MM.1S (cell line): ENCODE data around the gene BCL7B.
"Not testable (repeated sequence)": the region's sequence is repeated elsewhere in the genome, so short reads cannot be mapped to it uniquely, and the experiment has no call there.

Experiments
- DNase-seq: peaks from one replicate; pipeline ENCODE4 v3.0.0-alpha.2; 2015
- H2AFZ ChIP-seq: fragments of 300-600 bp; sonication (generic); 2 replicates; pipeline ENCODE4 v1.6.0; 2016; ENCODE audit warnings: antibody characterized with exemption, low read length
- H3F3A ChIP-seq: fragments of 300-600 bp; sonication (generic); 2 replicates; pipeline ENCODE4 v1.6.1; 2016; ENCODE audit warnings: mild to moderate bottlenecking, antibody characterized with exemption, low read length, moderate library complexity, mixed read lengths; ENCODE audit not compliant: insufficient read depth
- H3K27ac ChIP-seq: fragments of 300-600 bp; sonication (generic); 2 replicates; pipeline ENCODE4 v1.5.1; 2016; ENCODE audit warnings: mild to moderate bottlenecking, low read length
- H3K27me3 ChIP-seq: fragments of 300-600 bp; sonication (generic); replicated peaks from 2 replicates; pipeline ENCODE4 v1.6.0; 2016; ENCODE audit warnings: low read length; ENCODE audit not compliant: insufficient read depth
- H3K36me3 ChIP-seq: fragments of 300-600 bp; sonication (generic); replicated peaks from 2 replicates; pipeline ENCODE4 v1.6.1; 2016; ENCODE audit warnings: mild to moderate bottlenecking, low read length, mixed read lengths; ENCODE audit not compliant: insufficient read depth
- H3K4me1 ChIP-seq: fragments of 300-600 bp; sonication (generic); 2 replicates; pipeline ENCODE4 v1.6.1; 2016; ENCODE audit warnings: low read length, mixed read lengths
- H3K4me2 ChIP-seq: fragments of 300-600 bp; sonication (generic); 2 replicates; pipeline ENCODE4 v1.6.0; 2016; ENCODE audit warnings: low read depth, low read length
- H3K4me3 ChIP-seq: fragments of 300-600 bp; sonication (generic); 2 replicates; pipeline ENCODE4 v1.5.1; 2016; ENCODE audit warnings: low read length, mixed read lengths
- H3K79me2 ChIP-seq: fragments of 300-600 bp; sonication (generic); 2 replicates; pipeline ENCODE4 v1.6.1; 2016; ENCODE audit warnings: mixed run types, low read length, mixed read lengths
- H3K9ac ChIP-seq: fragments of 300-600 bp; sonication (generic); 2 replicates; pipeline ENCODE4 v1.6.1; 2016; ENCODE audit warnings: low read length, mixed read lengths
- H3K9me2 ChIP-seq: fragments of 300-600 bp; sonication (generic); replicated peaks from 2 replicates; pipeline ENCODE4 v1.6.1; 2016; ENCODE audit warnings: mild to moderate bottlenecking, low read length, mixed read lengths; ENCODE audit not compliant: insufficient read depth
- H3K9me3 ChIP-seq: fragments of 300-600 bp; sonication (generic); replicated peaks from 2 replicates; pipeline ENCODE4 v1.6.1; 2016; ENCODE audit warnings: mild to moderate bottlenecking, low read length, mixed read lengths; ENCODE audit not compliant: insufficient read depth
- H4K20me1 ChIP-seq: fragments of 300-600 bp; sonication (generic); 2 replicates; pipeline ENCODE4 v1.6.1; 2016; ENCODE audit warnings: mild to moderate bottlenecking, low read length, moderate library complexity, mixed read lengths; ENCODE audit not compliant: insufficient read depth
- EZH2 ChIP-seq: fragments of 300-600 bp; sonication (generic); optimal IDR thresholded peaks from 2 replicates; pipeline ENCODE3; 2017; ENCODE audit warnings: low read depth, mild to moderate bottlenecking, antibody characterized with exemption, low read length, mixed read lengths
- EZH2phosphoT487 ChIP-seq: fragments of 300-600 bp; sonication (generic); IDR thresholded peaks from 2 replicates; pipeline ENCODE4 v1.6.1; 2018; ENCODE audit warnings: antibody characterized with exemption, low read length
- TF ChIP-seq, protein P1 (sequence below): fragments of 300-600 bp; sonication (generic); IDR thresholded peaks from 2 replicates; pipeline ENCODE4 v1.5.1; 2016; ENCODE audit warnings: antibody characterized with exemption, low read length, mixed read lengths

The BCL7B gene

DNA sequence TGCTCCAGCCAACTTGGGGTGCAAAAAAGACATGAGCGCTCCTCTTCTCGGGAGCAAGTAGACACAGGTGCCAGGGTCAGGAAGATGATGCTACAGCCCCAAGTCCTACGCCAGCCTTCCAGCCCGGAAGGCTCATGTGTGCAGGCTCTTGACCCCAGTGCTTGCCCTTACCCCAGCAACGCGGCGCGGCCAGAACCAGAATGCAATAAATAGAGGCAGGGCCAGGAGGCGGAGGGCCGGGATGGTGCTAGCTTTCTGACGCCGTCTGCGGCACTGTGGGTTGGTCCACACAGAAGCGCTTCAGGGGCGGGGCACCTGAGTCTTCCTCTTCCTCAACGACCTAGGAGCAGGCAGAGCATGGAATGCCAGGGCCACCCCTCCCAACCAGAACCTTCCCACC is 20.4 kb downstream of the BCL7B start:
- H3K79me2 ChIP-seq, result peaks cover 15% of the 10 kb centered on the region
- TF ChIP-seq EZH2 (no peak), EZH2phosphoT487 (no peak)
- TF ChIP-seq, protein P1, sequence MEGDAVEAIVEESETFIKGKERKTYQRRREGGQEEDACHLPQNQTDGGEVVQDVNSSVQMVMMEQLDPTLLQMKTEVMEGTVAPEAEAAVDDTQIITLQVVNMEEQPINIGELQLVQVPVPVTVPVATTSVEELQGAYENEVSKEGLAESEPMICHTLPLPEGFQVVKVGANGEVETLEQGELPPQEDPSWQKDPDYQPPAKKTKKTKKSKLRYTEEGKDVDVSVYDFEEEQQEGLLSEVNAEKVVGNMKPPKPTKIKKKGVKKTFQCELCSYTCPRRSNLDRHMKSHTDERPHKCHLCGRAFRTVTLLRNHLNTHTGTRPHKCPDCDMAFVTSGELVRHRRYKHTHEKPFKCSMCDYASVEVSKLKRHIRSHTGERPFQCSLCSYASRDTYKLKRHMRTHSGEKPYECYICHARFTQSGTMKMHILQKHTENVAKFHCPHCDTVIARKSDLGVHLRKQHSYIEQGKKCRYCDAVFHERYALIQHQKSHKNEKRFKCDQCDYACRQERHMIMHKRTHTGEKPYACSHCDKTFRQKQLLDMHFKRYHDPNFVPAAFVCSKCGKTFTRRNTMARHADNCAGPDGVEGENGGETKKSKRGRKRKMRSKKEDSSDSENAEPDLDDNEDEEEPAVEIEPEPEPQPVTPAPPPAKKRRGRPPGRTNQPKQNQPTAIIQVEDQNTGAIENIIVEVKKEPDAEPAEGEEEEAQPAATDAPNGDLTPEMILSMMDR, result no peak
- no peak overlapping the region for H3K4me3 ChIP-seq
- no peaks in the 10 kb centered on the region for H3K9me3 ChIP-seq
- H3K4me1 ChIP-seq, result no peaks in the 10 kb centered on the region
- no peak overlapping the region for H3K9ac ChIP-seq
- no peak overlapping the region for H3K27ac ChIP-seq
- no peak for DNase-seq
- no peaks in the 10 kb centered on the region for H3K27me3 ChIP-seq
- no peak overlapping the region for H2AFZ ChIP-seq
- 0 out of 2 replicates have a peak, but pooled peaks cover 9% of the 10 kb centered on the region for H3K36me3 ChIP-seq
- H3F3A ChIP-seq, result no peaks in the 10 kb centered on the region
- H3K4me2 ChIP-seq, result no peak overlapping the region
- no peaks in the 10 kb centered on the region for H4K20me1 ChIP-seq
- H3K9me2 ChIP-seq, result no peaks in the 10 kb centered on the region

DNA sequence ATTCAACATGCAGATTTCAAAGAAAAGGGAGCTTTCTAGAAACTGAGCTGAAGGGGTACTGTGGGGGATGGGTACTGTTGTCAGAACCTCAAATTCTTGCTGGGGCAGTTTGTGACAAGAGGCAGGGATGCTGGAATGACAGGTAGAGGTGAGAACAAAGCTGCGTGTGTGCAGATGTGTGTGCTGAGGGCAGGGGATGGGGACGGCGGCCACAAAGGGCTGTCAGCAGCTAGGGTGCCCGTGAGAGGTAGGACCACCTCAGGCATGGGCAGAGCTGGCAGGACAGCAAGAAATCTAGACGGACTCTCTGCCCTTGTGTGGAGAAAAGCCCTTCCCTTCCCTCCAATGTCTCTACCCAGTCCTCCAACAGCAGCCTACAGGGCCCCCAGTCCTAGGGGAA is 21.0 kb downstream of the BCL7B start:
- H3K36me3 ChIP-seq, result 0 out of 2 replicates have a peak, but pooled peaks cover 9% of the 10 kb centered on the region

DNA sequence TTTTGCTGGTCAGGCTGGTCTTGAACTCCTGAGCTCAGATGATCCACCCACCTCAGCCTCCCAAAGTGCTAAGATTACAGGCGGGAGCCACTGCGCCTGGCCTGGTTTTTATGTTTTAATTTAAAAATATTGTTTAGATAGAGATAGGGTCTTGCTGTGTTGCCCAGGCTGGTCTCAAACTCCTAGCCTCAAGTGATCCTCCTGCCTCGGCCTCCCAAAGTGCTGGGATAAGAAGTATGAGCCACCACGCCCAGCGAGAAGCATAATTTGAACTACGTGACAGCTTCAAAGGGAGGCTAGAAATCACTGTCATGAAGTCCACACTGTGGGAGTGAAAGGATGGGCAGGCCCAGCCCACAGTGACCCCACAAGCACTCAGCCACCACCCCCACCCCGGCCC is 21.6 kb downstream of the BCL7B start:
- H3K36me3 ChIP-seq, H3K4me2 ChIP-seq, DNase-seq, H3K4me1 ChIP-seq, H3K79me2 ChIP-seq, H3K9me3 ChIP-seq, H3K27me3 ChIP-seq, H2AFZ ChIP-seq, H3K9ac ChIP-seq, H3K9me2 ChIP-seq, H3K27ac ChIP-seq, H4K20me1 ChIP-seq, H3F3A ChIP-seq, H3K4me3 ChIP-seq: not testable (repeated sequence)

More for the DNA sequence above, 21.0 kb downstream of the BCL7B start:
- Histone ChIP-seq H3K27me3 (no peaks in the 10 kb centered on the region), H3F3A (no peaks in the 10 kb centered on the region), H3K4me1 (no peaks in the 10 kb centered on the region), H3K9me3 (no peaks in the 10 kb centered on the region), H3K9ac (no peak overlapping the region), H2AFZ (no peak overlapping the region), H3K4me3 (no peak overlapping the region), H3K27ac (no peak overlapping the region), H3K9me2 (no peaks in the 10 kb centered on the region), H3K4me2 (no peak overlapping the region), H3K79me2 (peaks cover 9% of the 10 kb centered on the region), H4K20me1 (no peaks in the 10 kb centered on the region)
- no peak for TF ChIP-seq EZH2
- TF ChIP-seq EZH2phosphoT487, result no peak
- TF ChIP-seq, protein P1, result no peak
- no peak for DNase-seq

DNA sequence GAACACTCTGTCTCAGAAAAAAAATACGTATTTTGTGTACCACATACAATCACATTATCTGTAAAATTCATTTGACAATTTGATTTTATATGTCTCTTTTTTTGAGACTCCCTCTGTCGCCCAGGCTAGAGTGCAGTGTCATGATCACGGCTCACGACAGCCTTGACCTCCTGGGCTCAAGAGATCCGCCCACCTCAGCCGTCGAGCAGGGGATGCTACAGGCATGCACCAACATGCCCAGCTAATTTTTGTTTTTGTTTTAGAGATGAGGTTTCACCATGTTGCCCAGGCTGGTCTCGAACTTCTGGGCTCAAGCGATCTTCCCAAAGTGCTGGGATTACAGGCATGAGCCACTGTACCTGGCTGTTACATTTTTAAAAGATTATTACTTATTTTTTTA is 23.7 kb downstream of the BCL7B start:
- H3K4me3 ChIP-seq, result no peak overlapping the region

More for the DNA sequence above, 23.7 kb downstream of the BCL7B start:
- H3K27me3 ChIP-seq, result no peaks in the 10 kb centered on the region
- H3K27ac ChIP-seq, result no peak overlapping the region
- H3K79me2 ChIP-seq, result 0 out of 2 replicates have a peak, but pooled peaks cover 3% of the 10 kb centered on the region
- H3K9me3 ChIP-seq, result no peaks in the 10 kb centered on the region
- H3F3A ChIP-seq, result no peaks in the 10 kb centered on the region
- no peak overlapping the region for H2AFZ ChIP-seq
- TF ChIP-seq, protein P1, result no peak
- no peaks in the 10 kb centered on the region for H3K9me2 ChIP-seq
- H3K4me1 ChIP-seq, result no peaks in the 10 kb centered on the region
- no peaks in the 10 kb centered on the region for H4K20me1 ChIP-seq
- no peak overlapping the region for H3K9ac ChIP-seq
- DNase-seq, result no peak
- no peak overlapping the region for H3K4me2 ChIP-seq
- H3K36me3 ChIP-seq, result 0 out of 2 replicates have a peak, but pooled peaks cover 2% of the 10 kb centered on the region
